Activated T-cell treated with anti-CD3 and anti-CD28 coated beads, Interleukin-2, amount 50 U/mL, for 4 hours (primary cell): ENCODE measurements around the gene FNIP2. TPM values are rescaled to one million over a fixed set of nuclear protein-coding genes. Genes with fewer than 3 reads are reported as not detected.
"Not testable (repeated sequence)": the region's sequence is repeated elsewhere in the genome, so short reads cannot be mapped to it uniquely, and the experiment has no call there.

Experiments
- ATAC-seq, 2 donors: fragments of 200-7000 bp; cut with Tn5 transposase; one replicate each; pipeline ENCODE4 v1.10.0; 2021
- DNase-seq: peaks from one replicate; pipeline ENCODE4 v3.0.0-alpha.2; 2020
- H3K27me3 Mint-ChIP-seq: one replicate; pipeline ENCODE4 v1.8.0; 2021; ENCODE audit warnings: low read depth, mixed read lengths
- H3K36me3 Mint-ChIP-seq: one replicate; pipeline ENCODE4 v1.8.0; 2022; ENCODE audit warnings: mixed read lengths; ENCODE audit not compliant: insufficient read depth
- H3K4me1 Mint-ChIP-seq: one replicate; pipeline ENCODE4 v1.8.0; 2021; ENCODE audit warnings: low read depth, mixed read lengths
- H3K4me3 Mint-ChIP-seq: one replicate; pipeline ENCODE4 v1.8.0; 2021; ENCODE audit warnings: mild to moderate bottlenecking, moderate library complexity, mixed read lengths
- H3K9me3 Mint-ChIP-seq: one replicate; pipeline ENCODE4 v1.8.0; 2021; ENCODE audit warnings: mixed read lengths
- total RNA-seq, 3 donors: library from RNA; stranded (reverse); gene quantifications; one replicate each; pipeline ENCODE4 v1.2.1, GENCODE V29; 2021

Gene FNIP2
- total RNA-seq, 3 donors from 2014 or later: 9.0 to 13.0 (median 10.6) TPM

GRCh38 chr4:158754385-158755180, 14.2 kb upstream of the FNIP2 start:
- Mint-ChIP-seq H3K27me3 (peaks cover 24% of the 10 kb centered on the region), H3K9me3 (no peaks in the 10 kb centered on the region), H3K4me3 (no peak overlapping the region), H3K36me3 (no peaks in the 10 kb centered on the region), H3K4me1 (no peaks in the 10 kb centered on the region)
- DNase-seq: no peak
- ATAC-seq: no peak

DNA sequence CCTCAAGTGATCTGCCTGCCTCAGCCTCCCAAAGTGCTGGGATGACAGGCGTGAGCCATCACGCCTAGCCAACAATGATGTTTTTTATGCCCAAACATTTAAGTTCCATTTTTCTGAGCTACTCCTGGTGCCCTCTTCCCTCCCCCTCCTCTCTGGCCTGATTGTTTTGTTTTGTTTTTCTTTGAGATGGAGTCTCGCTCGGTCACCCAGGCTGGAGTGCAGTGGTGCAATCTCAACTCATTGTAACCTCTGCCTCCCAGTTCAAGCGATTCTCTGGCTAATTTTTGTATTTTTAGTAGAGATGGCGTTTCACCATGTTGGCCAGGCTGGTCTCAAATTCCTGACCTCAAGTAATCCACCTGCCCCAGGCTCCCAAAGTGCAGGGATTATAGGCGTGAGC, 13.0 kb upstream of the FNIP2 start:
- H3K4me3 Mint-ChIP-seq, DNase-seq, H3K36me3 Mint-ChIP-seq, H3K4me1 Mint-ChIP-seq, ATAC-seq, H3K9me3 Mint-ChIP-seq: not testable (repeated sequence)
- peaks cover 25% of the 10 kb centered on the region for H3K27me3 Mint-ChIP-seq

GRCh38 chr4:158756588-158756987, 12.2 kb upstream of the FNIP2 start:
- H3K27me3 Mint-ChIP-seq: peaks cover 29% of the 10 kb centered on the region
- no peak overlapping the region for H3K4me3 Mint-ChIP-seq
- DNase-seq (no peak), ATAC-seq (no peak)
- no peaks in the 10 kb centered on the region for H3K4me1 Mint-ChIP-seq
- H3K9me3 Mint-ChIP-seq: no peaks in the 10 kb centered on the region
- no peaks in the 10 kb centered on the region for H3K36me3 Mint-ChIP-seq

DNA sequence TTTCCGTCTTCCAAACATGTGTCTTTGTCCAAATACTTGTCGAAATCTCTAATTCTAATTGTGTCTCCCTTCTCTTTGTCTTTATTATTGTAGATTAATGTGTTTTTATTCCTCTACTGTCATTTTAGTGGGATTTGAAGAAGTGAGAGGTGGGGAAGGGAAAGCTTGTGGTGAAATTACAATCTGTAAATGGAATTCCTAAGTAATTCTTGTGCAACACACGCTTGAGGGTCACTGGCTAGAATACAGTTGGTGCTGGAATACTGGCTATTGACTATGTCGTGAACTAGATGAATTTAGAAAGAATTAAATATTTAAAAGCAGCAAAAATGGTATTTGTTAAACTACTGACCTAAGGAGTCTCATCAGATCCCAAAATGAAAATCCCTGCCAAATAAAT, 10.7 kb upstream of the FNIP2 start:
- Mint-ChIP-seq H3K4me3 (no peak overlapping the region), H3K4me1 (no peaks in the 10 kb centered on the region), H3K27me3 (peaks cover 39% of the 10 kb centered on the region), H3K9me3 (no peaks in the 10 kb centered on the region), H3K36me3 (no peaks in the 10 kb centered on the region)
- ATAC-seq (no peak), DNase-seq (no peak)

DNA sequence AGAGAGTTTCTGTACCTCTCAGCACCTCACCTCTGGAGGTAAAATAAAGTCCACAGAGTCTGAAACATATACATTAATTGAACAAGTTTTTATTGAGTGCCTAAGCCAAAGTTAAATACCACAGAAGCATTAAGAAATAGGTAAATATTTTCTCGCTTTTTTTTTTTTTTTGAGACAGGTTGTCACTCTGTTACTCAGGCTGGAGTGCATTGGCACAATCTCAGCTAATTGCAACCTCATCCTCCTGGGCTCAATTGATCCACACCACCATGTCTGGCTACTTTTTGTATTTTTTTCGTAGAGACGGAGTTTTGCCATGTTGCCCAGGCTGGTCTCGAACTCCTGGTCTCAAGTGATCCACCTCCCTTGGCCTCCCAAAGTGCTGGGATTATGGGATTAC, 10.1 kb upstream of the FNIP2 start:
- DNase-seq (no peak), ATAC-seq (no peak)
- no peaks in the 10 kb centered on the region for H3K4me1 Mint-ChIP-seq
- H3K9me3 Mint-ChIP-seq: no peaks in the 10 kb centered on the region
- no peak overlapping the region for H3K4me3 Mint-ChIP-seq
- H3K36me3 Mint-ChIP-seq: no peaks in the 10 kb centered on the region
- peaks cover 39% of the 10 kb centered on the region for H3K27me3 Mint-ChIP-seq

DNA sequence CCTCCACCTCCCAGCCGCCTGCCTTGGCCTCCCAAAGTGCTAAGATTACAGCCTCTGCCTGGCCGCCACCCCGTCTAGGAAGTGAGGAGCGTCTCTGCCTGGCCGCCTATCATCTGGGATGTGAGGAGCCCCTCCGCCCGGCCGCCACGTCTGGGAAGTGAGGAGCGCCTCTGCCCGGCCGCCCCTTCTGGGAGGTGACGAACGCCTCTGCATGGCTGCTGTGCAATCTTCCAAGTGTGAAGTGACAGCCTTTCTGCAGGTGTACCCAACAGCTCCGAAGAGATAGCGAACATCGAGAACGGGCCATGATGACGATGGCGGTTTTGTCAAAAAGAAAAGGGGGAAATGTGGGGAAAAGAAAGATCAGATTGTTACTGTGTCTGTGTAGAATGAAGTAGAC, 9.3 kb upstream of the FNIP2 start:
- H3K36me3 Mint-ChIP-seq, H3K9me3 Mint-ChIP-seq, H3K4me3 Mint-ChIP-seq, DNase-seq, ATAC-seq, H3K4me1 Mint-ChIP-seq: not testable (repeated sequence)
- peaks cover 36% of the 10 kb centered on the region for H3K27me3 Mint-ChIP-seq

DNA sequence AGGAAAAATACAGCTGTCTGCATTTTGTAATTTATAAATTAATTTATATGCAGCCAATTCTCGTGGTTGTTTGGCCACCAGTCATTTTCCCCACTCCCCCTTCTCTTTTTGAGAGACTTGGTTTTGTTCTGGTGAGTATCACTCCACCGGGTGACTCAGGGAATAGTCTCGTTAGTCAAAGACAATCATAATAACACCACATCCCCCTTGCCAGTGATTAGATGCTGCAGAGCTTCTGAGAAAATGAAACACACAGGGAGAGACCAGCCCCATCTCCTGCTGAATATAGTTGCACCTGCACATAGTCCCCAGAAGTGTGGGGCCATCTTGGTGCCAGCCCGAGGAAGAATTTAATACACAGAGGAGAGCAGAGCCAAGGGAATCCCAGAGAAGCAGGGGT, 8.0 kb upstream of the FNIP2 start:
- H3K4me3 Mint-ChIP-seq: no peak overlapping the region
- no peaks in the 10 kb centered on the region for H3K36me3 Mint-ChIP-seq
- no peaks in the 10 kb centered on the region for H3K4me1 Mint-ChIP-seq
- H3K9me3 Mint-ChIP-seq: no peaks in the 10 kb centered on the region
- no peak for DNase-seq
- ATAC-seq: peak; percentile 53 to 63
- H3K27me3 Mint-ChIP-seq: peaks cover 34% of the 10 kb centered on the region

- H3K4me1 Mint-ChIP-seq: peaks cover 5% of the 10 kb centered on the region
- no peaks in the 10 kb centered on the region for H3K36me3 Mint-ChIP-seq
- ATAC-seq: no peak
- DNase-seq: no peak
- no peak overlapping the region for H3K4me3 Mint-ChIP-seq
- H3K27me3 Mint-ChIP-seq: peaks cover 26% of the 10 kb centered on the region
- H3K9me3 Mint-ChIP-seq: no peaks in the 10 kb centered on the region
Observed at GRCh38 chr4:158762553-158762952, 6.3 kb upstream of the FNIP2 start.

DNA sequence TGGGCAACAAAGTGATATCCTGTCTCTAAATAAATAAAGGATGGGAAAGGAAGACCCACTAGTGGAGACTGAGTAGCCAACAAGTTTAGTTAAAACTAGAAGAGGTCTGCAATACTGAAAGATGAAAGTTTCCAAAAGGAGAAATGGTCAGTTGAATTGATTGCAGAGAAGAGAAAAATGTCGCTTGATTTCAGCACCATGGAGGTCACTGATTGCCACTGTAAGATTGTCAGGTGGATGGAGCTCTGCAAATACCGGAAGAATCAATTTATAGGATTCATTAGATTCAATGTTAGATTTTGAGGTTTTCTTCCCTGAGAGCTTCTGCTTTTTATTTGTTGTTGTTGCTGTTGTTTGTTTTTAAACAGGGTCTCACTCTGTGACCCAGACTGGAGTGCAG, 5.4 kb upstream of the FNIP2 start:
- DNase-seq (no peak), ATAC-seq (no peak)
- Mint-ChIP-seq H3K4me1 (peaks cover 12% of the 10 kb centered on the region), H3K4me3 (no peak overlapping the region), H3K36me3 (no peaks in the 10 kb centered on the region), H3K9me3 (no peaks in the 10 kb centered on the region), H3K27me3 (peaks cover 26% of the 10 kb centered on the region)

DNA sequence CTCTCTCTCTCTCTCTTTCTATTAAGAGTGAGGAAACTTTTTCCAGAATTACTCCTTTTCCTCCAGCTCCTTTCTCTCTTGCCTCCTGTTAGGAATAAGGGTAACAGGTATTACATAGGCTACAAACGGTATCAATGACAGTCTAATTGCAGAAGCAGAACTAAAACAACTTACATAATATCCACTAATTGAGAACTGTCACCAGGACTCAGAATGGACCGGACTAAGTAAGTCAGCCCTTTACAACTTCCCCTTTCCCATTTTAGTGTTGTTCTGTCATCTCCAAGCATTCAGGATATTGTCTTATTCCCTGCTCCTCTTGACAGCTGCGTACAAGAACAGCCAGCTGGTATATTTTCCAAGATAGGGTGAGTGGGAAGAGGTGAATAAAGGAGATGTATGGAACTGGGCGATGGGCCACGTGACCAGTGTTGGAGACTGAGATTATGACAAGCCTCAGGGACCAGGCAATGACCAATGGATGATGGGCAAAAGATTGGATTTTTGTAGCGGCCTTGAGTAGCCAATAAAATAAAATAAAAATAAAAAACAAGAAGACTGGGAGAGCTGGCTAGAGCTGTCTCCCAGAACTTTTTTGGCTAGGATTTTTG, 2.3 kb upstream of the FNIP2 start:
- peaks cover 29% of the 10 kb centered on the region for H3K4me1 Mint-ChIP-seq
- H3K9me3 Mint-ChIP-seq: no peaks in the 10 kb centered on the region
- H3K27me3 Mint-ChIP-seq: peaks cover 10% of the 10 kb centered on the region
- no peaks in the 10 kb centered on the region for H3K36me3 Mint-ChIP-seq
- DNase-seq (no peak), ATAC-seq (no peak)
- no peak overlapping the region for H3K4me3 Mint-ChIP-seq

GRCh38 chr4:158767451-158767850, 1.4 kb upstream of the FNIP2 start:
- DNase-seq (no peak), ATAC-seq (no peak)
- no peaks in the 10 kb centered on the region for H3K36me3 Mint-ChIP-seq
- peaks cover 5% of the 10 kb centered on the region for H3K27me3 Mint-ChIP-seq
- peaks cover 32% of the 10 kb centered on the region for H3K4me1 Mint-ChIP-seq
- peak overlapping the region; percentile 79 for H3K4me3 Mint-ChIP-seq
- H3K9me3 Mint-ChIP-seq: no peaks in the 10 kb centered on the region

- Mint-ChIP-seq H3K4me1 (peaks cover 32% of the 10 kb centered on the region), H3K27me3 (no peaks in the 10 kb centered on the region), H3K36me3 (no peaks in the 10 kb centered on the region), H3K4me3 (peak overlapping the region; percentile 99), H3K9me3 (no peaks in the 10 kb centered on the region)
- DNase-seq (peak; percentile 15), ATAC-seq (peak; percentile 46)
Observed at GRCh38 chr4:158769175-158769921, 522 bp downstream of the FNIP2 start.

DNA sequence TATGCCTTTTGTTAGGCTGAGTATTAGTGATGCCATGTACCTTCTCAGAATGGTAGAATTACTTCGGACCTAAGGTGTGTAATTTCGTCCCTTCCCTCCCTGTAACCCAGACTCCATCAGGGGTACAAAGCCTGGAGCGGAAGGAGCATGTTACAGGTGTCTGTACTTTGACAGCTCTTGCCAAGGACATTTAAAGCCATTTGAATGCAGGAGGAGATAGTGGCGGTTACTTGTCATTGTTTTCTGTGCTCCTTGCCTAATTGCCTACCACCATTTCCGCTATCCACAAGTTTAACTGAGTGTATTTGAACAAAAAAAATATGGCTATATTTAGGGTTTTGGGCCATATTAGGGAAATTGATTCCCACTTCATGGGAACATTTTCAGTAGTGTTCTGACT, 1.8 kb downstream of the FNIP2 start:
- peaks cover 34% of the 10 kb centered on the region for H3K4me1 Mint-ChIP-seq
- ATAC-seq: no peak
- DNase-seq: no peak
- H3K9me3 Mint-ChIP-seq: no peaks in the 10 kb centered on the region
- H3K27me3 Mint-ChIP-seq: no peaks in the 10 kb centered on the region
- H3K4me3 Mint-ChIP-seq: peak overlapping the region; percentile 99
- H3K36me3 Mint-ChIP-seq: no peaks in the 10 kb centered on the region

DNA sequence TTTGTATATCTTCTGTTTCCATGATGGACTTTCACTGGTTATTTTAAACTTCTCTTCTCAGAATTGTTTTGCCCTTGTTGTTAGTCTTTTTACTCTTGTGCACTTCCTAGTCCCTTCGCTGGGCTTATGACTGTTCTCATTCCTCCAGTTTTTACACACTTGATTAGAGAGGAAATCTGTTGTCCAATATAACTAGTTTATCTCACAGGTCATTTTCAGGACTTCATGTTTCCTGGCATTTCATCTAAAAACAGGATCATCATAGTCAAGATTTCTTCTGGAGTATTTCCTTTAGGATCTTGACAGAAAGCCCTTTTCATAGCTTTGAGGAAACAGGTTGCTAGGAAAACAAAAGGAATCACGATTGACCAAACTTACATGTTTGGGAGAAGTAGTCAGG, 3.0 kb downstream of the FNIP2 start:
- Mint-ChIP-seq H3K36me3 (no peaks in the 10 kb centered on the region), H3K4me3 (no peak overlapping the region), H3K27me3 (no peaks in the 10 kb centered on the region), H3K4me1 (peaks cover 34% of the 10 kb centered on the region), H3K9me3 (no peaks in the 10 kb centered on the region)
- ATAC-seq (no peak), DNase-seq (no peak)
